OCI-LY1 (cell line): Measurements from ENCODE around the gene SCFD1.
"Not testable (repeated sequence)": the region's sequence is repeated elsewhere in the genome, so short reads cannot be mapped to it uniquely, and the experiment has no call there.

Source experiments
- EZH2 ChIP-seq: fragments of 200-600 bp; sonication (generic), shearing (Covaris generic); IDR thresholded peaks from 2 replicates; pipeline ENCODE4 v1.8.0; 2017; ENCODE audit warnings: borderline replicate concordance, mixed run types, mild to moderate bottlenecking, antibody characterized with exemption, low read length, moderate library complexity, mixed read lengths
- TF ChIP-seq, protein P1 (sequence below): fragments of 200-600 bp; sonication (generic), shearing (Covaris generic); IDR thresholded peaks from 2 replicates; pipeline ENCODE4 v1.5.1; 2017; ENCODE audit warnings: mild to moderate bottlenecking, antibody characterized with exemption, low read length, moderate library complexity, mixed read lengths

DNA sequence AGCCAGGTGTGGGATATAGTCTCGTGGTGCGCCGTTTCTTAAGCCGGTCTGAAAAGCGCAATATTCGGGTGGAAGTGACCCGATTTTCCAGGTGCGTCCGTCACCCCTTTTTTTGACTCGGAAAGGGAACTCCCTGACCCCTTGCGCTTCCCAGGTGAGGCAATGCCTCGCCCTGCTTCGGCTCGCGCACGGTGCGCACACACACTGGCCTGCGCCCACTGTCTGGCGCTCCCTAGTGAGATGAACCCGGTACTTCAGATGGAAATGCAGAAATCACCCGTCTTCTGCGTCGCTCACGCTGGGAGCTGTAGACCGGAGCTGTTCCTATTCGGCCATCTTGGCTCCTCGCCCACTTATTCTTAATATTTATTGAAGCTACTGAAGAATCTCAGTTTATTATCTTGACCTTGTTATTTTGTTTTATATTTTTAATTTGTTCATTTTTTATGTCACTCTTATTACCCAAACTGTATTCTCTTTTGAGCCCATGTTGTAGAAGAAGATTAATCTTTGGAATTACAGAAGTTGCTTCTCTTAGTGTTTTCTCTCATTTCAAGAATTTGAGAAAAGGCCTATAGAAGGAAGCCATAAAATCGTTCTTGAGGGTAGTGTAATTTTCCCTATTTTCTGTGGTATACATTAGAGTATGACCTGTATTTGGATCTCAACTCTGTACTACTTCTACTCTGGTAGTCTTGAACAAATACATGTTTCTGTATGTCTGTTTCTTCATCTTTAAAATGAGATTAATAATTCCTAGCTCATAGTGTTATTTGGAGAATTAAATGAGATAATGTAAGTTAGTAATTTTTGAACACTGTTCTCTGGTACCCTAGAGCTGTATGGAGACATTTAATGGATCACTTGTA, 68.6 kb downstream of the SCFD1 start:
- TF ChIP-seq, protein P1, sequence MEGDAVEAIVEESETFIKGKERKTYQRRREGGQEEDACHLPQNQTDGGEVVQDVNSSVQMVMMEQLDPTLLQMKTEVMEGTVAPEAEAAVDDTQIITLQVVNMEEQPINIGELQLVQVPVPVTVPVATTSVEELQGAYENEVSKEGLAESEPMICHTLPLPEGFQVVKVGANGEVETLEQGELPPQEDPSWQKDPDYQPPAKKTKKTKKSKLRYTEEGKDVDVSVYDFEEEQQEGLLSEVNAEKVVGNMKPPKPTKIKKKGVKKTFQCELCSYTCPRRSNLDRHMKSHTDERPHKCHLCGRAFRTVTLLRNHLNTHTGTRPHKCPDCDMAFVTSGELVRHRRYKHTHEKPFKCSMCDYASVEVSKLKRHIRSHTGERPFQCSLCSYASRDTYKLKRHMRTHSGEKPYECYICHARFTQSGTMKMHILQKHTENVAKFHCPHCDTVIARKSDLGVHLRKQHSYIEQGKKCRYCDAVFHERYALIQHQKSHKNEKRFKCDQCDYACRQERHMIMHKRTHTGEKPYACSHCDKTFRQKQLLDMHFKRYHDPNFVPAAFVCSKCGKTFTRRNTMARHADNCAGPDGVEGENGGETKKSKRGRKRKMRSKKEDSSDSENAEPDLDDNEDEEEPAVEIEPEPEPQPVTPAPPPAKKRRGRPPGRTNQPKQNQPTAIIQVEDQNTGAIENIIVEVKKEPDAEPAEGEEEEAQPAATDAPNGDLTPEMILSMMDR, result not testable (repeated sequence)
- not testable (repeated sequence) for TF ChIP-seq EZH2
